Stimulated activated CD4-positive, alpha-beta T cell treated with anti-CD3 and anti-CD28 coated beads, Interleukin-15, amount 100 ng/mL, for 48 hours (primary cell): Measurements from ENCODE around the gene YPEL1.
"Not testable (repeated sequence)": the region's sequence is repeated elsewhere in the genome, so short reads cannot be mapped to it uniquely, and the experiment has no call there.

Source experiments
- DNase-seq, 2 donors: peaks; one replicate each; pipeline ENCODE4 v3.0.0-alpha.2; 2020; ENCODE audit warnings: low read depth in 2 of 2

The YPEL1 gene

GRCh38 chr22:21721195-21721852 is 14.3 kb downstream of the YPEL1 start:
- not testable (repeated sequence) for DNase-seq

GRCh38 chr22:21720191-21720859 is 15.3 kb downstream of the YPEL1 start:
- not testable (repeated sequence) for DNase-seq

GRCh38 chr22:21719024-21719423 is 16.6 kb downstream of the YPEL1 start:
- no peak for DNase-seq

DNA sequence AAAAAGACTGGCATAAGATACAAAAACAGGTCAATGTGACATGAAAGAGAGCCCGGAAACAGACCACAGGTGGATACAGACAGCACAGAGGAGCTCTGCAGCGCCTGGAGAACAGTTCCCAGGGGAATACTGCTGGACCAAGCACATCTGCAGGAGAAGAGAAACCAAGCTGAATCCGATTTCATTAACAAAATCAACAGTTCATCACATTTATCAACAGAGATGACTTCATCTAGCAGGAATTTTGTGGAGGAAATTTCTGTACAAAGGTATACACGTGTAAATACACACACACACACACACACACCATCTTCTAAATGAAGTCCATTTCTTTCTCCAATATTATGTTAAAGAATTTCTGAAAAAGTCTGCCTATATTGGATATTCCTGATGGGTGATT is 17.1 kb downstream of the YPEL1 start:
- DNase-seq = no peak

- not testable (repeated sequence) for DNase-seq
Measured at GRCh38 chr22:21716395-21717122, 19.0 kb downstream of the YPEL1 start.

DNA sequence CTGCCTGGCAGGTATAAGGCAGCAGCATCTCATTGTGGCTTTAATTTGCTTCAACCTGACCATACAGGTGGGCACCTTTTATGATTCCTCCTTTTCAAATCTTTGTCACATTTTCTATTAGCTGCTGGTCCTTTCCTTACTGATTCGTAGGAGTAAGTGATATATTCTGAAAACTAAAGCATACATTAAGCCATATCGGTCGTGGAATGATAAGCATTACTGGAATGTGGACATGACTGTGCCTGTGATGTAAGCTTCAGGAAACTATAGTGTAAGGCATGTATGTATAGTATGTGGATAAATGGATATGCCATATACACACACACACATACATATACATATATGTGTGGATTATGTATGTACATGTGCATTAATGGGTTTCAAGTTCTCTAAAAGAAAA is 20.8 kb downstream of the YPEL1 start:
- no peak for DNase-seq

- DNase-seq = no peak
Measured at GRCh38 chr22:21714059-21714770, 21.4 kb downstream of the YPEL1 start.

DNA sequence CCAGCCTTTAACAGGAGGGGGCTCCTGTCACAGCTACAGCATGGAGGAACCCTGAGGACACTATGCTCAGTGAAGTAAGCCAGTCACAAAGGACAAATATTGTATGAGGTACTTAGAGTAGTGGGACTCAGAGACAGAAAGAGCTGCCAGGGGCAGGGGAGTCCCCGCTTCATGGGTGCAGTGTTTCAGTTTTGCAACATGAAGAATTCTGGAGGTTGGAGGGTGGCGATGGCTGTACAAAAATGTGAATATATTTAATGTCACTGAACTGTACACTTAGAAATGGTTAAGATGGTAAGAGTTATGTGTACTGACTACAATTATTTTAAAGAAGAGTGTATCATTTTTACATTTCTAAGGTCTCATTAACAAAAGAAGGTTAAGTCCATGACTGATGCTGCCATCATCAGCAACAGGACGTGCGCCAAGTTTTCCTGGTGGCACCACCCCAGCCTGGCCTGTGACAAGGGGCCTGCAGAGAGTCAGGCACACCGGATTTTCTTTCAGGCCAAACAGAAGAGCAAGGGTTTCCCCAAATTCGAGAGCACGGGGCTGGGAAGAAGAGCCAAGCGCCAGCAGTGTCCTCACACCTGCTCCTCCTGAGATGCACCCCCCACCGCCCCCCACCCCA is 22.1 kb downstream of the YPEL1 start:
- DNase-seq = no peak

DNA sequence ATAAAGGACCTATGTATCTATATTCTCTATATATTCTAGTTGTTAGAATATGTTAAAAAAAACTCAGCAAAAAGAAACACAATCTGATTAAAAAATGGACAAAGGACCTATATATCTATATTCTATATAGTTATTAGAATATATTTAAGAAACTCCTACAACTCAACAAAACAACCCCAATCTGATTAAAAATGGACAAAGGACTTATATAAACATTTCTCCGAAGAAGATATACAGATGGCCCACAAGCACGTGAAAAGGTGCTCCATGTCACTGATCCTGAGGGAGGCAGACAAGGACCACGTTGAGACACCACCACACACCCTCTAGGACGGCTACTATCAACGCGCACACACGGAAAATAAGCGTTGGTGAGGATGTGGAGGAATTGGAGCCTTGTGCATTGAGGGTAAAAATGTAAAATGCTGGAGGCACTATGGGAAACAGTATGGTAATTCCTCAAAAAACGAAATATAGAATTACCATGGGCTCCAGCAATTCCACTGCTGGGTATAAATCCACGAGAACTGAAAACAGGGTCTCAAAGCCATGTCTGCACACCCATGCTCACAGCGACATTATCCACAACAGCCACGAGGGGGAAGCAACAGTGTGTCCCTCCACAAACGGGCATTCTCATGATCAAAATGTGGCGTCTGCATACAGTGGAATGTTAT is 22.7 kb downstream of the YPEL1 start:
- peak in 1 of 2 donors; percentile 38 for DNase-seq

DNA sequence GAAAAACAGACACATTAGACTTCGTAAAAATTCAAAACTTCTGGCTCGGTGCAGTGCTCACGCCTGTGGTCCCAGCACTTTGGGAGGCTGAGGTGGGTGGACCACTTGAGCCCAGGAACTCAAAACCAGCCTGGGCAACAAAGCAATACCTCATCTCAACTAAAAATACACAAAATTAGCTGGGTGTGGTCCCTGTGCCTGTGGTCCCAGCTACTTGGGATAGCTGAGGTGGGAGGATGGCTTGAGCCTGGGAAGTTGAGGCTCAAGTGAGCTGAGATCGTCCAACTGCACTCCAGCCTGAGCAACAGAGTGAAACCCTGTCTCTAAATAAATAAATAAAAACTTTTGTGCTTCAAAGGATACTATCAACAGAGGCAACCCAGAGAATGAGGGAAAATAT is 23.7 kb downstream of the YPEL1 start:
- DNase-seq = no peak

GRCh38 chr22:21710156-21710555 is 25.4 kb downstream of the YPEL1 start:
- DNase-seq = no peak

DNA sequence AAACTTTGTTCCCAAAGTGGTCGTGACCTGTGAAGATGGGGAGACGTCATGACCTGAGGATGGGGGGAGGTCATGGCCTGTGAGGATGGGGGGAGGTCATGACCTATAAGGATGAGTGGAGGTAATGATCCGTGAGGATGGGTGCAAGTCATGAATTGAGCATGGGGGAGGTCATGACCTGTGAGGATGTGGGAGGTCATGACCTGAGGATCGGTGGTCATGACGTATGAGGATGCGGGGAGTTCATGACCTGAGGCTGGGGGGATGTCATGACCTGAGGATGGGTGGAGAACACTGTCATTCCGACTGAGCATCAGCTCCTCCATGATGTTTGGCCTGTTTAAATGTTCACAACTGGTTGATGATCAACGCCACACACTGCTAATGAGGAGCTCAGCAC is 25.9 kb downstream of the YPEL1 start:
- no peak for DNase-seq

DNA sequence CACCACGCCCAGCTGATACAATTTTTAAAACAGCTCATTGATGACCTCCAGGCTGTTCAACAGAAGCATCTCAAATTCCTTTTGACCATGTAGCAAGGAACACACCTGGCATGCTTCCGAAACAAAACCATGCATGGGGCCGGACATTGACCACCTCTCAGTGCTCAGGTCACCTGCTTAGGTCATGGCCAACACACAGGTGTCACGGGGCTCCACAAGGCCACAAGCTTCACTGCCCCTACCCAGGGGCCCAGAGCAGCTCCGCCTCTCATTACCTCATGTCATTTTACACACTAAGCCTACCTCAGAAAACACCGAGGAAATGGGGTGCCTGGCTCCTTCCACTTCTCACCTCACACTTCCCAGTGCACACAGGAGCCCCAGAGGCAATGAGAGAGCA is 26.6 kb downstream of the YPEL1 start:
- DNase-seq = no peak

GRCh38 chr22:21707677-21708076 is 27.9 kb downstream of the YPEL1 start:
- no peak for DNase-seq

DNA sequence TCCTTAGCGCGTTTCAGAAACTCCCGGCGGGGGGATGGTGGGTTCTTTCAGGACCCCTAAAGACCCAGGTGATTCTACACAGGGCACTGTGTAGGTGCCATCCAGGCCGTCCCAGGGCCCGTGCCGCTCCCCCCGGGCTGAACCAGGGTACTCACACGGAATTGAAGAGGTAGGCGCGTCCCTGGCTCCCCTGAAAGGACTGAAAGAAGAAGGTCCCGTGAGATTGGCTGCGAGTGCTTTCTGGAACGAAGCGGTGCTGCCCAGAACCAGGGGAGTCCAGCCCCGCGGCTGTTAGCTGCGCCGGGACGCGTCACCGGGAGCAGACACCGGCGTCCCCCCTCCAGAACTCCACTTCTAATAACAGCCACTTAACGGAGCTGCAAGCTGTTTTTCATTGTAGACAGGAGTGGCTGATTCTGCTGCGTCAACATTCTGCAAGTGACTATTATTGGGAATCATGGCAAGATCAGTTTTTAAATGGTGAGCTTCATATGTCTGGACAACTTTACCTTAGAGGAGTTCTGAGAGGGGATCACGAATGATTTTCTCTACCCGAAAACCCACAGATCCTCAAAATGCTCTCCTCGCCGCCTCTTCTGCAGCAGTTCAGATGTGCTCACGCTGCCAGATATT is 31.8 kb downstream of the YPEL1 start:
- no peak for DNase-seq

GRCh38 chr22:21702700-21703683 is 32.6 kb downstream of the YPEL1 start:
- no peak for DNase-seq

GRCh38 chr22:21702094-21702493 is 33.5 kb downstream of the YPEL1 start:
- DNase-seq = no peak

DNA sequence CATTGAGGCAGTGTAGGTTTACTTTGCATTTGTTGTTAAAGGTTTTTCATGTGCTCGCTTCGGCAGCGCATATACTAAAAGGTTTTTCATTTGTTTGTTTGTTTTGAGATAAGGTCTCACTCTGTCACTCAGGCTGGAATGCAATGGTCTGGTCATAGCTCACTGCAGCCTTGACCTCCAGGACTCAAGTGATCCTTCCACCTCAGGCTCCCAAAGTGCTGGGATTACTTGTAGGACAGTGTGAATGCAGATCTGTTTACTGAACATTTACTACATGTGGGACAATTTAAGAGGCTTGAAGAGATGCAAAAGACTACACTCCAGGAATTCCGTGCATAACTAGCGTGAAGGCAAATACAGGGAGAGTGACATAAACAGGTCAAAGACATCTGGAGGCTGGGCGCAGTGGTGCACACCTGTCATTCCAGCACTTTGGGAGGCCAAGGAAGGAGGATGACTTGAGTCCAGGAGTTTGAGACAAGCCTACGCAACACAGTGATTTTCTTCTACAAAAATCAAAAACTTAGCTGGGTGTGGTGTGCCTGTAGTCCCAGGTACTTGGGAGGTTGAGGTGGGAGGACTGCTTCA is 34.1 kb downstream of the YPEL1 start:
- DNase-seq = no peak

- no peak for DNase-seq
Measured at GRCh38 chr22:21700822-21701221, 34.8 kb downstream of the YPEL1 start.
